MM.1S (cell line): Measurements from ENCODE around the gene CYTH1.

Source experiments
- DNase-seq: peaks from one replicate; pipeline ENCODE4 v3.0.0-alpha.2; 2015
- H2AFZ ChIP-seq: fragments of 300-600 bp; sonication (generic); 2 replicates; pipeline ENCODE4 v1.6.0; 2016; ENCODE audit warnings: antibody characterized with exemption, low read length
- H3F3A ChIP-seq: fragments of 300-600 bp; sonication (generic); 2 replicates; pipeline ENCODE4 v1.6.1; 2016; ENCODE audit warnings: mild to moderate bottlenecking, antibody characterized with exemption, low read length, moderate library complexity, mixed read lengths; ENCODE audit not compliant: insufficient read depth
- H3K27ac ChIP-seq: fragments of 300-600 bp; sonication (generic); 2 replicates; pipeline ENCODE4 v1.5.1; 2016; ENCODE audit warnings: mild to moderate bottlenecking, low read length
- H3K27me3 ChIP-seq: fragments of 300-600 bp; sonication (generic); replicated peaks from 2 replicates; pipeline ENCODE4 v1.6.0; 2016; ENCODE audit warnings: low read length; ENCODE audit not compliant: insufficient read depth
- H3K36me3 ChIP-seq: fragments of 300-600 bp; sonication (generic); replicated peaks from 2 replicates; pipeline ENCODE4 v1.6.1; 2016; ENCODE audit warnings: mild to moderate bottlenecking, low read length, mixed read lengths; ENCODE audit not compliant: insufficient read depth
- H3K4me1 ChIP-seq: fragments of 300-600 bp; sonication (generic); 2 replicates; pipeline ENCODE4 v1.6.1; 2016; ENCODE audit warnings: low read length, mixed read lengths
- H3K4me2 ChIP-seq: fragments of 300-600 bp; sonication (generic); 2 replicates; pipeline ENCODE4 v1.6.0; 2016; ENCODE audit warnings: low read depth, low read length
- H3K4me3 ChIP-seq: fragments of 300-600 bp; sonication (generic); 2 replicates; pipeline ENCODE4 v1.5.1; 2016; ENCODE audit warnings: low read length, mixed read lengths
- H3K79me2 ChIP-seq: fragments of 300-600 bp; sonication (generic); 2 replicates; pipeline ENCODE4 v1.6.1; 2016; ENCODE audit warnings: mixed run types, low read length, mixed read lengths
- H3K9ac ChIP-seq: fragments of 300-600 bp; sonication (generic); 2 replicates; pipeline ENCODE4 v1.6.1; 2016; ENCODE audit warnings: low read length, mixed read lengths
- H3K9me2 ChIP-seq: fragments of 300-600 bp; sonication (generic); replicated peaks from 2 replicates; pipeline ENCODE4 v1.6.1; 2016; ENCODE audit warnings: mild to moderate bottlenecking, low read length, mixed read lengths; ENCODE audit not compliant: insufficient read depth
- H3K9me3 ChIP-seq: fragments of 300-600 bp; sonication (generic); replicated peaks from 2 replicates; pipeline ENCODE4 v1.6.1; 2016; ENCODE audit warnings: mild to moderate bottlenecking, low read length, mixed read lengths; ENCODE audit not compliant: insufficient read depth
- H4K20me1 ChIP-seq: fragments of 300-600 bp; sonication (generic); 2 replicates; pipeline ENCODE4 v1.6.1; 2016; ENCODE audit warnings: mild to moderate bottlenecking, low read length, moderate library complexity, mixed read lengths; ENCODE audit not compliant: insufficient read depth
- CTCF ChIP-seq: fragments of 300-600 bp; sonication (generic); IDR thresholded peaks from 2 replicates; pipeline ENCODE4 v1.5.1; 2016; ENCODE audit warnings: antibody characterized with exemption, low read length, mixed read lengths
- EZH2 ChIP-seq: fragments of 300-600 bp; sonication (generic); optimal IDR thresholded peaks from 2 replicates; pipeline ENCODE3; 2017; ENCODE audit warnings: low read depth, mild to moderate bottlenecking, antibody characterized with exemption, low read length, mixed read lengths
- EZH2phosphoT487 ChIP-seq: fragments of 300-600 bp; sonication (generic); IDR thresholded peaks from 2 replicates; pipeline ENCODE4 v1.6.1; 2018; ENCODE audit warnings: antibody characterized with exemption, low read length

Gene CYTH1

GRCh38 chr17:78634154-78634553, 147.9 kb downstream of the CYTH1 start:
- no peaks in the 10 kb centered on the region for H3K79me2 ChIP-seq
- H3K4me2 ChIP-seq = no peak overlapping the region
- no peaks in the 10 kb centered on the region for H3K9me2 ChIP-seq
- no peaks in the 10 kb centered on the region for H3K4me1 ChIP-seq
- H3K36me3 ChIP-seq = no peaks in the 10 kb centered on the region
- no peak overlapping the region for H3K9ac ChIP-seq
- no peak for TF ChIP-seq EZH2
- no peak for DNase-seq
- peaks cover 21% of the 10 kb centered on the region; the same call in 1 of the 2 replicates for H3K27me3 ChIP-seq
- H3K9me3 ChIP-seq = no peaks in the 10 kb centered on the region
- no peak overlapping the region for H2AFZ ChIP-seq
- H3K4me3 ChIP-seq = no peak overlapping the region
- H4K20me1 ChIP-seq = no peaks in the 10 kb centered on the region
- no peak overlapping the region for H3K27ac ChIP-seq
- no peaks in the 10 kb centered on the region for H3F3A ChIP-seq

GRCh38 chr17:78629436-78629995, 152.6 kb downstream of the CYTH1 start:
- Histone ChIP-seq H4K20me1 (no peaks in the 10 kb centered on the region), H3K9ac (no peak overlapping the region), H3F3A (no peaks in the 10 kb centered on the region), H2AFZ (no peak overlapping the region), H3K4me2 (no peak overlapping the region), H3K27me3 (peaks cover 48% of the 10 kb centered on the region), H3K4me3 (no peak overlapping the region), H3K36me3 (no peaks in the 10 kb centered on the region), H3K9me2 (no peaks in the 10 kb centered on the region), H3K4me1 (no peaks in the 10 kb centered on the region), H3K27ac (no peak overlapping the region), H3K9me3 (no peaks in the 10 kb centered on the region), H3K79me2 (no peaks in the 10 kb centered on the region)
- DNase-seq = no peak
- TF ChIP-seq CTCF = no peak
- TF ChIP-seq EZH2 = no peak
- no peak for TF ChIP-seq EZH2phosphoT487

- Histone ChIP-seq H3K9ac (no peak overlapping the region), H3K27ac (no peak overlapping the region), H3K4me3 (no peak overlapping the region), H2AFZ (no peak overlapping the region), H3K79me2 (no peaks in the 10 kb centered on the region), H3K27me3 (peaks cover 55% of the 10 kb centered on the region), H3K9me3 (no peaks in the 10 kb centered on the region), H3K9me2 (no peaks in the 10 kb centered on the region), H3K36me3 (no peaks in the 10 kb centered on the region), H3F3A (no peaks in the 10 kb centered on the region), H3K4me2 (no peak overlapping the region), H4K20me1 (no peaks in the 10 kb centered on the region), H3K4me1 (no peaks in the 10 kb centered on the region)
- TF ChIP-seq EZH2phosphoT487 (no peak), CTCF (no peak), EZH2 (no peak)
- no peak for DNase-seq
These were observed 153.3 kb downstream of the CYTH1 start for GRCh38 chr17:78628547-78629435.
